Stimulated activated CD8-positive, alpha-beta memory T cell treated with anti-CD3 and anti-CD28 coated beads, Interleukin-4, amount 100 ng/mL, for 48 hours (primary cell): ENCODE results near the gene SELL.
"Not testable (repeated sequence)": the region's sequence is repeated elsewhere in the genome, so short reads cannot be mapped to it uniquely, and the experiment has no call there.

Source experiments
- DNase-seq: peaks from one replicate; pipeline ENCODE4 v3.0.0-alpha.2; 2020

SELL gene

GRCh38 chr1:169662680-169663079 is 48.7 kb downstream of the SELL start:
- not testable (repeated sequence) for DNase-seq

GRCh38 chr1:169661066-169661465 is 50.4 kb downstream of the SELL start:
- DNase-seq, result not testable (repeated sequence)

- DNase-seq, result not testable (repeated sequence)
These were observed 52.6 kb downstream of the SELL start for GRCh38 chr1:169658777-169659176.

GRCh38 chr1:169653873-169654272 is 57.5 kb downstream of the SELL start:
- DNase-seq, result no peak

GRCh38 chr1:169651035-169651434 is 60.4 kb downstream of the SELL start:
- no peak for DNase-seq

GRCh38 chr1:169650551-169650950 is 60.9 kb downstream of the SELL start:
- no peak for DNase-seq

GRCh38 chr1:169648709-169649108 is 62.7 kb downstream of the SELL start:
- no peak for DNase-seq

- no peak for DNase-seq
These were observed 63.2 kb downstream of the SELL start for GRCh38 chr1:169648187-169648586.

- DNase-seq, result no peak
These were observed 63.9 kb downstream of the SELL start for GRCh38 chr1:169647512-169647911.

GRCh38 chr1:169644297-169644696 is 67.1 kb downstream of the SELL start:
- DNase-seq, result no peak
